Endodermal cell (in vitro differentiated cells): ENCODE measurements around the gene TSEN34. TPM values are rescaled to one million over a fixed set of nuclear protein-coding genes. Genes with fewer than 3 reads are reported as not detected.
"Not testable (repeated sequence)": the region's sequence is repeated elsewhere in the genome, so short reads cannot be mapped to it uniquely, and the experiment has no call there.

Source experiments
- DNase-seq: peaks from one replicate; pipeline ENCODE4 v3.0.0-alpha.2; 2017
- H3K27ac ChIP-seq: 2 replicates; pipeline ENCODE4 v1.5.1; 2013; ENCODE audit warnings: mild to moderate bottlenecking, low read depth, low read length, moderate library complexity
- H3K27me3 ChIP-seq: 2 replicates; pipeline ENCODE4 v1.6.1; 2013; ENCODE audit warnings: mild to moderate bottlenecking, low read length, moderate library complexity; ENCODE audit not compliant: insufficient read depth, control insufficient read depth, poor library complexity, severe bottlenecking
- H3K36me3 ChIP-seq: 2 replicates; pipeline ENCODE4 v1.7.0; 2013; ENCODE audit warnings: mild to moderate bottlenecking, low read length, moderate library complexity; ENCODE audit not compliant: control insufficient read depth, insufficient read depth
- H3K4me1 ChIP-seq: one replicate; pipeline ENCODE4 v1.7.0; 2013; ENCODE audit warnings: low read length; ENCODE audit not compliant: control insufficient read depth, insufficient read depth
- H3K4me3 ChIP-seq: 2 replicates; pipeline ENCODE4 v1.5.1; 2013; ENCODE audit warnings: mild to moderate bottlenecking, low read length, moderate library complexity
- H3K9ac ChIP-seq: 2 replicates; pipeline ENCODE4 v1.6.1; 2013; ENCODE audit warnings: mild to moderate bottlenecking, low read length, moderate library complexity; ENCODE audit not compliant: poor library complexity, severe bottlenecking; ENCODE audit errors: extremely low read depth
- H3K9me3 ChIP-seq: 2 replicates; pipeline ENCODE4 v1.6.1; 2013; ENCODE audit warnings: mild to moderate bottlenecking, low read length, moderate library complexity; ENCODE audit not compliant: control insufficient read depth
- H3K27ac Mint-ChIP-seq: 2 replicates; pipeline ENCODE4 v1.8.0; 2020; ENCODE audit warnings: mixed read lengths
- H3K27me3 Mint-ChIP-seq: 2 replicates; pipeline ENCODE4 v1.8.0; 2021; ENCODE audit warnings: mild to moderate bottlenecking, mixed read lengths; ENCODE audit not compliant: insufficient read depth
- H3K36me3 Mint-ChIP-seq: 2 replicates; pipeline ENCODE4 v1.8.0; 2020; ENCODE audit warnings: low read depth, mixed read lengths
- H3K4me1 Mint-ChIP-seq: 2 replicates; pipeline ENCODE4 v1.8.0; 2020; ENCODE audit warnings: mixed read lengths
- H3K4me3 Mint-ChIP-seq: 2 replicates; pipeline ENCODE4 v1.8.0; 2020; ENCODE audit warnings: mild to moderate bottlenecking, moderate library complexity, mixed read lengths
- H3K9me3 Mint-ChIP-seq: 2 replicates; pipeline ENCODE4 v1.8.0; 2020; ENCODE audit warnings: mild to moderate bottlenecking, mixed read lengths
- WGBS, 2 experiments: methylation state at CpG; one replicate each; pipeline versions ENCODE4 v1.1.5 to v1.1.7; 2013; ENCODE audit warnings: missing lambda C conversion rate in 2 of 2, mixed read lengths in 1 of 2; ENCODE audit not compliant: insufficient coverage in 1 of 2, insufficient read length in 1 of 2; 5-methylcytosine and 5-hydroxymethylcytosine counted together
- total RNA-seq, 2 donors: library from RNA; stranded (reverse); fragmentation: NEBNext Ultra II Directional in 1 of 2; extraction: Animal tissue kit (Norgen Biotek cat#: 25700) in 1 of 2; gene quantifications; 2 replicates in 1 of 2; 3 replicates in 1 of 2; pipeline ENCODE4 v1.2.1, GENCODE V29; 2021
- TF ChIP-seq, protein P1 (sequence below): fragments of 200-600 bp; sonication (generic); conservative IDR thresholded peaks from 2 replicates; pipeline ENCODE4 v1.5.0; 2021; ENCODE audit warnings: antibody characterized with exemption, mild to moderate bottlenecking

The TSEN34 gene
- total RNA-seq, 2 donors from 2014 or later, result 26.0 to 27.5 TPM

- Histone ChIP-seq H3K36me3 (peaks cover 35% of the 10 kb centered on the region), H3K9ac (no peak overlapping the region), H3K27ac (peak overlapping the region; percentile 52), H3K27me3 (no peaks in the 10 kb centered on the region), H3K9me3 (no peaks in the 10 kb centered on the region), H3K4me3 (no peak overlapping the region), H3K4me1 (peaks cover 10% of the 10 kb centered on the region)
- DNase-seq, result peak; percentile 86
- WGBS, 2 experiments, result 65 to 78% methylated on average over 19 to 24 of the region's 24 CpGs
- no peaks in the 10 kb centered on the region for H3K27me3 Mint-ChIP-seq
- no peak overlapping the region for H3K4me3 Mint-ChIP-seq
- H3K27ac Mint-ChIP-seq, result peak overlapping the region; percentile 91
- no peaks in the 10 kb centered on the region for H3K9me3 Mint-ChIP-seq
- TF ChIP-seq, protein P1, sequence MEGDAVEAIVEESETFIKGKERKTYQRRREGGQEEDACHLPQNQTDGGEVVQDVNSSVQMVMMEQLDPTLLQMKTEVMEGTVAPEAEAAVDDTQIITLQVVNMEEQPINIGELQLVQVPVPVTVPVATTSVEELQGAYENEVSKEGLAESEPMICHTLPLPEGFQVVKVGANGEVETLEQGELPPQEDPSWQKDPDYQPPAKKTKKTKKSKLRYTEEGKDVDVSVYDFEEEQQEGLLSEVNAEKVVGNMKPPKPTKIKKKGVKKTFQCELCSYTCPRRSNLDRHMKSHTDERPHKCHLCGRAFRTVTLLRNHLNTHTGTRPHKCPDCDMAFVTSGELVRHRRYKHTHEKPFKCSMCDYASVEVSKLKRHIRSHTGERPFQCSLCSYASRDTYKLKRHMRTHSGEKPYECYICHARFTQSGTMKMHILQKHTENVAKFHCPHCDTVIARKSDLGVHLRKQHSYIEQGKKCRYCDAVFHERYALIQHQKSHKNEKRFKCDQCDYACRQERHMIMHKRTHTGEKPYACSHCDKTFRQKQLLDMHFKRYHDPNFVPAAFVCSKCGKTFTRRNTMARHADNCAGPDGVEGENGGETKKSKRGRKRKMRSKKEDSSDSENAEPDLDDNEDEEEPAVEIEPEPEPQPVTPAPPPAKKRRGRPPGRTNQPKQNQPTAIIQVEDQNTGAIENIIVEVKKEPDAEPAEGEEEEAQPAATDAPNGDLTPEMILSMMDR, result no peak
- peaks cover 27% of the 10 kb centered on the region for H3K4me1 Mint-ChIP-seq
- H3K36me3 Mint-ChIP-seq, result peaks cover 64% of the 10 kb centered on the region
Observed at GRCh38 chr19:54209058-54209810, 18.1 kb downstream of the TSEN34 start.

DNA sequence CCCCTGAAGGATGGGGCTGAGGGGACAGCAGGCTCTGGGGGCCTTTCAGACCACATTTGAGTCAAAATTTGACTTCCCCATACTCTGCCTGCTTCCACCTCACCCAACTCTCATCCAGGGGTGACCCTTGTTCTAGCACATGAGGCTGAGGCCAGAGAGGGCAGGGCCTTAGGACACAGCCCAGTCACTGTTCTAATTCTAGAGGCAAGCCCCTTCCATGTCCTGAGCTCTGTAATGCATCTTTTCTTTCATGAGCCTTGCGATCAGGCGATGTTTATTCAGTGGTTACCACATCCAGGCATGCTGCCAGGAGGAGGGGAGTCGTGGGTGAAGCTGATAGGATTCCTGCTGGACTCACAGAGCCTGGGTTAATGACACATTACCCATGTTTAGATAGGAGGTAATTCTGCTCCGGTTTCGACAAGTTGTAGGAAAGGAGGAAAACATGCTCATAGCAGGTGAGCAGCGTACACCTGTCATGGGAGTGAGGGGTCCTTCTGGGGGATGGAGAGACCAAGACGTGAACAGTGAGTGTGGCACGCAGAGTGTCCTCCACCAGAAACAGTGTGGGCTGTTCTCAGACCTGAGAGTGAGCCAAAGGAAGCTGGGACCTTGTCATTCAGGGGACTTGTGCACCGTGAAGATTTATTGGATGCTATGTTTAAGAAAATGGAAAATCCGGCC, 18.8 kb downstream of the TSEN34 start:
- 89% methylated on average over 8 to 10 of the region's 10 CpGs for WGBS, 2 experiments
- peaks cover 28% of the 10 kb centered on the region for H3K36me3 ChIP-seq
- no peak overlapping the region for H3K9ac ChIP-seq
- Mint-ChIP-seq H3K27ac (peak overlapping the region; percentile 4), H3K27me3 (no peaks in the 10 kb centered on the region), H3K36me3 (peaks cover 57% of the 10 kb centered on the region), H3K4me3 (no peak overlapping the region), H3K9me3 (peaks cover under 1% of the 10 kb centered on the region), H3K4me1 (peaks cover 25% of the 10 kb centered on the region)
- H3K9me3 ChIP-seq, result no peaks in the 10 kb centered on the region
- DNase-seq, result no peak
- H3K4me1 ChIP-seq, result peaks cover 3% of the 10 kb centered on the region
- no peak overlapping the region for H3K4me3 ChIP-seq
- H3K27ac ChIP-seq, result peak overlapping the region; percentile 52
- TF ChIP-seq, protein P1, result no peak
- no peaks in the 10 kb centered on the region for H3K27me3 ChIP-seq

DNA sequence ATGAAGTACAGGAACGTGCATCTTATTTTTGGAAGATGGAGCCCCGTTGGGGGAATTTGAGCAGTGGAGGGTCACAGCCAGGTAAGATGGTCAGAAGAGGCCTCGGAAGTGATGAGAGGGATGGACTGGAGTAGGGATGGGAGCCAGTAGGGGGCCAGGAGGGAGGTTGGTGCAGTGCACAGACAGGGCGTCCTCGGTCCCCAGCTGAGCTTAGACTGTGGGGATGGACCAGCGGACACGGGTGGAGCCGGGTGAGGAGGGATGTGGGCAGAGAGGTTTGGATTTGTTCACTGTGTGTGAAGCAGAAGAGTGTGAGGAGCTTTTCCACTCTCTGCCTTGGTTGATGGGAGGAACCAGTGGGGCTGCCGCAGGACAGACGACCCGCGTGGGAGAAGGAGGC, 20.1 kb downstream of the TSEN34 start:
- Mint-ChIP-seq H3K4me3 (no peak overlapping the region), H3K36me3 (peaks cover 50% of the 10 kb centered on the region), H3K27me3 (no peaks in the 10 kb centered on the region), H3K4me1 (peaks cover 21% of the 10 kb centered on the region), H3K27ac (peak overlapping the region; percentile 31), H3K9me3 (peaks cover 11% of the 10 kb centered on the region)
- H3K27ac ChIP-seq, result no peak overlapping the region
- H3K9ac ChIP-seq, result no peak overlapping the region
- TF ChIP-seq, protein P1, result peak; percentile 14
- peaks cover 15% of the 10 kb centered on the region for H3K36me3 ChIP-seq
- no peak overlapping the region for H3K4me3 ChIP-seq
- no peaks in the 10 kb centered on the region for H3K27me3 ChIP-seq
- WGBS, 2 experiments, result 95 to 100% methylated on average over 8 to 12 of the region's 12 CpGs
- DNase-seq, result no peak
- no peaks in the 10 kb centered on the region for H3K4me1 ChIP-seq
- H3K9me3 ChIP-seq, result no peaks in the 10 kb centered on the region

- H3K27ac Mint-ChIP-seq, H3K4me3 ChIP-seq, H3K4me3 Mint-ChIP-seq, DNase-seq, H3K4me1 ChIP-seq, H3K36me3 ChIP-seq, H3K9ac ChIP-seq, H3K27me3 ChIP-seq, H3K9me3 ChIP-seq, H3K27ac ChIP-seq, H3K27me3 Mint-ChIP-seq, H3K4me1 Mint-ChIP-seq: not testable (repeated sequence)
- peaks cover 11% of the 10 kb centered on the region for H3K9me3 Mint-ChIP-seq
- no CpG with 5 or more reads among the region's 5 CpGs for WGBS, 2 experiments
- peaks cover 36% of the 10 kb centered on the region for H3K36me3 Mint-ChIP-seq
Observed at GRCh38 chr19:54214217-54214616, 23.1 kb downstream of the TSEN34 start.

- not testable (repeated sequence) for H3K4me3 Mint-ChIP-seq, H3K27ac Mint-ChIP-seq, H3K27ac ChIP-seq, H3K4me1 ChIP-seq, H3K4me1 Mint-ChIP-seq, H3K4me3 ChIP-seq, H3K27me3 Mint-ChIP-seq, H3K9ac ChIP-seq, H3K9me3 ChIP-seq, H3K36me3 ChIP-seq, H3K27me3 ChIP-seq, DNase-seq
- Mint-ChIP-seq H3K9me3 (peaks cover 11% of the 10 kb centered on the region), H3K36me3 (peaks cover 36% of the 10 kb centered on the region)
- WGBS, 2 experiments, result 96 to 100% methylated on average over 3 to 13 of the region's 19 CpGs
Observed at GRCh38 chr19:54214734-54215133, 23.6 kb downstream of the TSEN34 start.
